Medulla oblongata (tissue), 1 donor: ENCODE results near the gene MSH4.
A peak's percentile ranks its signal among the peaks of the same experiment; 100 is the strongest.
"Not testable (repeated sequence)": the region's sequence is repeated elsewhere in the genome, so short reads cannot be mapped to it uniquely, and the experiment has no call there.

Source experiments
- DNase-seq: peaks from one replicate; pipeline ENCODE4 v3.0.0-alpha.2; 2015; ENCODE audit errors: extremely low spot score

Gene MSH4

DNA sequence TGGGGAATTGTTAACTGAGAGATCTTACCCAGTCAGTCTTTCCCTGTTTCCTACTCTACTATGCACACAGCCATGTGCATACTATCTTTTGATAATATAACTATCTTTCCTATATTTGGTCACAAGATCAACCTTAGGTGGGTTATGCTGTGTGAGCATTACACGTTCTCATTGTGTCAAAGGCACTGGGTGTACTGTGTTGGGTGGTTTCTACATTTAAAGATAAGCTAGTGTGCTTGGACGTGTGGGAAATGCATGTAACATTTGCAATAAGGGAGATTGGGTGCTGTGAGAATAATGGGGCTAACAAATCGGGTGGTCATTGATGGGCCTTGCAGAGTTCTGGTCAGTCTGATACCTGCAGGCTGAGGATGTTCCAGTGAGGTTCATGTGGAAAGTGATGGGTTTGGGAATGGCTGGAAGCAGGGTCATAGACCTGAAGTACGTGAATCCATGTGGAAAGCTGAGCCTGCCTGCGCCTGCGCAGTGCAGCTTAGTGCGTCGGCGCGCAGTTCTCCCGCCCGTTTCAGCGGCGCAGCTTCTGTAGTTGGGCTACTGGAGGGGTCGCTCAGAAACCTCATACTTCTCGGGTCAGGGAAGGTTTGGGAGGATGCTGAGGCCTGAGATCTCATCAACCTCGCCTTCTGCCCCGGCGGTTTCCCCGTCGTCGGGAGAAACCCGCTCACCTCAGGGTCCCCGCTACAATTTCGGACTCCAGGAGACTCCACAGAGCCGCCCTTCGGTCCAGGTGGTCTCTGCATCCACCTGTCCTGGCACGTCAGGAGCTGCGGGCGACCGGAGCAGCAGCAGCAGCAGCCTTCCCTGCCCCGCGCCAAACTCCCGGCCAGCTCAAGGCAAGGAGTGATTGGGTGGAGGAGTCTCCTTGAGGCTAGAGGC, at the start of gene MSH4:
Gene MSH4 (plus strand): TSS at position 507 of the 897 bp plus-strand sequence. CDS start 104 bp downstream, at position 611.
- DNase-seq: no peak

DNA sequence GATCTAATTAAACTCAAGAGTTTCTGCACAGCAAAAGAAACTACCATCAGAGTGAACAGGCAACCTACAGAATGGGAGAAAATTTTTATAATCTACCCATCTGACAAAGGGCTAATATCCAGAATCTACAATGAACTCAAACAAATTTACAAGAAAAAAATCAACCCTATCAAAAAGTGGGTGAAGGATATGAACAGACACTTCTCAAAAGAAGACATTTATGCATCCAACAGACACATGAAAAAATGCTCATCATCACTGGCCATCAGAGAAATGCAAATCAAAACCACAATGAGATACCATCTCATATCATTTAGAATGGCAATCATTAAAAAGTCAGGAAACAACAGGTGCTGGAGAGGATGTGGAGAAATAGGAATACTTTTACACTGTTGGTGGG, 39.5 kb upstream of the MSH4 start:
- not testable (repeated sequence) for DNase-seq

DNA sequence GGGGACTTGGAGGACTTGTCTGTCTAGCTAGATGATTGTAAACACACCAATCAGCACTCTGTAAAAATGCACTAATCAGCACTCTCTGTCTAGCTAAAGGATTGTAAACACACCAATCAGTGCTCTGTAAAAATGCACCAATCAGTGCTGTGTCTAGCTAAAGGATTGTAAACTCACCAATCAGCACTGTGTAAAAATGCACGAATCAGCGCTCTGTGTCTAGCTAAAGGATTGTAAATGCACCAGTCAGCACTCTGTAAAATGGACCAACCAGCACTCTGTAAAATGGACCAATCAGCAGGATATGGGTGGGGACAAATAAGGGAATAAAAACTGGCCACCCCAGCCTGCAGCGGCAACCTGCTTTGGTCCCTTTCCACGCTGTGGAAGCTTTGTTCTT, 38.1 kb upstream of the MSH4 start:
- not testable (repeated sequence) for DNase-seq

DNA sequence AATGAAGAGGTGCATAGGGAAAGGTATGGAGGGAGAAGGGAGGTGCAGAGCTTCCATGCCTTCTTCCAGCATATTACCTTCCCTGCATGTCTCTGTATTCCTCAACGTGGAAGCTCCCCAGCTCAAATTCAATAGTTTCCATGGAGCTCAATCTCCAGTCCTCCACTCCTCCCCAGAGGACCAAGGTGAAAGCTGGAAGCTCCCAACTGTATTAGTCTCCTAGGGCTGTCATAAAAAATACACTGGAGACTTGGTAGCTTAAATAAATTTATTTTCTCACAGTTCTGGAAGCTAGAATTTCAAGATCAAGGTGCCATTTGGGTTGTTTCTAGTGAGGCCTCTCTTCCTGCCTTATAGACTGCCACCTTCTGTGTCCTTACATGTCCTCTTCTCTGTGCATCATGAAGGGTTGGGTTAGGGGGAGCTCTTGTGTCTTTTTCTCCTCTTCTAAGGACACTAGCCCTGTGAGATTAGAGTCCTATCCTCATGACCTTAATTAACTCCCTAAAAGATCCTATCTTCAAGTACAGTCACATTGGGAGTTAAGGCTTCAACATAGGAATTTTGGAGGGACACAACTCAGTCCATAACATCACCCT, 32.5 kb upstream of the MSH4 start:
- no peak for DNase-seq

DNA sequence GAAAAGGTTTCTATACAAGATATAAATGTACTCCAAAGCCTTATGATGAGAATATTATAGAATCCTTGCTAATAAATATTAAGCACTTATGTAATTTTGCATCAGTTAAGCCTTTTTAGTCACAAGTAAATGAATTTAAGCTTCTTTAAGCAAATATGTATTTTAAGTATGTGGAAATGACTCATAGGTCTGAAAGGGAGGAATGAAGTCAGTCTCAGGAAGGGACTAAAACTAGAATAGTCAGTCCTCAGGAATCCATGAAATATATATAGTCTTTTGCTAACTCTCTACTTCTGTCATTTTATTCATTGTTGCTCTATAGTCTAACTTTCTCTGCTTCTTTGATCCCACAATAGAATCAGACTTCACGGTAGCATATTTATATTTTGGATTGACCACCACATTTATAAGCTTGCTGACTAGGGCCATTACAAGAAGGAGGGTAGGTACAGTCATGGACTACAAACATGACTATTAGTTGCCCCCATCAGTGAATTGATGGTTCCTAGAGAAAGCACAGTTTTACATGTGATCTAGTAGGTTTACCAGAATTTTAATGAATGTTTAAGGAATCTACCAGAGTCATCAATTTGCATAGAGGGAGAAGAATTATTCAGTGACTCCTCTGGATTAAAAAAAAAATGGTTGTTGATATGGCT, 30.9 kb upstream of the MSH4 start:
- DNase-seq: no peak

DNA sequence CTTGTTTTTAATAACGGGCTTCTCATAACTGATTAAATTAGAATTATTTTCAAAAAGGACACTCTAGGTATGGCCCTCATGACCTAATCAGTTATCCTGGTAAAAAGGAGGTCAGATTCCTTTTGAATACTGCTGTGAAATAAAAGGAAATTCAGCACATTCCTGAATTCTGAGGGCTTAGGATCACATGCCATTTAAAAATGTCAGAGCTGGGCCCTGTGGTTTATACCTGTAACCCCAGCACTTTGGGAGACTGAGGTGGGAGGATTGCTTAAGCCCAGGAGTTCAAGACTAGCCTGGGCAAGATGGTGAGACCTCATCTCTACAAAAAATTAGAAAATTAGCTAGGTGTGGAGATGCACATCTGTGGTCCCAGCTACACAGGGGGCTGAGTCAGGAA, 28.7 kb upstream of the MSH4 start:
- no peak for DNase-seq

DNA sequence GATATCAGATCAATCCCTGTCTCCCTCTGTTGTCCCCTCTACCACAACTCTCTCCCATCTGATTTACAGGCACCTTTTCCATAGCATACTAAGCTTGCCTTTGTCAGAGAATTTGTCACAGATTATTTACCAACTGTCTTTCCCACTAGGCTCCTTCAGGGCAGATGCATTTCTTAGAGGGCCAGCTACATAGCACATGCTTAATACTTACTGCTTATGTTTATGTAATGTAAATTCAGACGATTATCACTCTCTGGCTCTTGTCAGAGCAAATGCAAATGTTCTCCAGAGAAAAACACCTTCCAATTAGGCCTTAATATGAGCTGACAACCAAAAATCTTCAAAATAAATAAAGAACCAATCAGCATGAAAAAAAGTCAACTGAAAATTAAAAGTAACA, 25.9 kb upstream of the MSH4 start:
- no peak for DNase-seq

DNA sequence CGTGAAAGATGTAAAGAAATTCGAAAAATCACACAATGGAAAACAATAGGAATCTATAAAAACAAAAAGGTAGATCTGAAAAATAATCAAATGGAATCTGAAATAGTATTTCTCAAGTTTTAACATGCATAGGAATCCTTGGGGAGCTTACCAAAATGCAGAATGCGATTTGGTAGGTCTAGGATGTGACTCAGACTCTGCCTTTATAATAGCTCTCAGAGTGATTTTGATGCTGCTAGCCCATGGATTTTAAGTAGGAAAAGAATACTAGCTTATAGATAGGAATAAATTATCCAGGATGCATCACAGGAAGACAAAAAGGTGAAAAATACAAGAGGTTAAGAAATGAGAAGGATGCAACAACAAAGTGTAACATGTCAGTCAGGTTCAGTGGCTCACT, 24.7 kb upstream of the MSH4 start:
- no peak for DNase-seq

DNA sequence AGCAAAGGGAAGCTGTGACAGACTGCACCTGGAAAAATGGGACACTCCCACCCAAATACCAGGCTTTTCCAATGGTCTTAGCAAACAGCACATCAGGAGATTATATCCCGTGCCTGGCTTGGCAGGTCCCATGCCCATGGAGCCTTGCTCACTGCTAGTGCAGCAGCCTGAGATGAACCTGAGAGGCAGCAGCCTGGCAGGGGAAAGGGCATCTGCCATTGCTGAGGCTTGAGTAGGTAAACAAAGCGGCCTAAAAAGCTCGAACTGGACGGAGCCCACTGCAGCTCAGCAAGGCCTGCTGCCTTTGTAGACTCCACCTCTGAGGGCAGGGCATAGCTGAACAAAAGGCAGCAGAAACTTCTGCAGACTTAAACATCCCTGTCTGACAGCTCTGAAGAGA, 18.9 kb upstream of the MSH4 start:
- DNase-seq: not testable (repeated sequence)

DNA sequence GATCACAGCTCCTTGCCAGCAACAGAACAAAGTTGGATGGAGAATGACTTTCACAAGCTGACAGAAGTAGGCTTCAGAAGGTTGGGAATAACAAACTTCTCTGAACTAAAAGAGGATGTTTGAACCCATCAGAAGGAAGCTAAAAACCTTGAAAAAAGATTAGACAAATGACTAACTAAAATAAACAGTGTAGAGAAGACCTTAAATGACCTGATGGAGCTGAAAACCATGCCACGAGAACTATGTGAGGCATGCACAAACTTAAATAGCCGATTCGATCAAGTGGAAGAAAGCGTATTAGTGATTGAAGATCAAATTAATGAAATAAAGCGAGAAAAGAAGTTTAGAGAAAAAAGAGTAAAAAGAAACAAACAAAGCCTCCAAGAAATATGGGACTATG, 18.0 kb upstream of the MSH4 start:
- not testable (repeated sequence) for DNase-seq

DNA sequence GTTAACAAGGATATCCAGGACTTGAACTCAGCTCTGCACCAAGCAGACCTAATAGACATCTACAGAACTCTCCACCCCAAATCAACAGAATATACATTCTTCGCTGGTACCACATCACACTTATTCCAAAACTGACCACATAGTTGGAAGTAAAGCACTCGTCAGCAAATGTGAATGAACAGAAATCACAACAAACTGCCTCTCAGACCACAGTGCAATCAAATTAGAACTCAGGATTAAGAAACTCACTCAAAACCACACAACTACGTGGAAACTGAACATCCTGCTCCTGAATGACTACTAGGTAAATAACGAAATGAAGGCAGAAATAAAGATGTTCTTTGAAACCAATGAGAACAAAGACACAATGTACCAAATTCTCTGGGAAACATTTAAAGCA, 16.5 kb upstream of the MSH4 start:
- not testable (repeated sequence) for DNase-seq

DNA sequence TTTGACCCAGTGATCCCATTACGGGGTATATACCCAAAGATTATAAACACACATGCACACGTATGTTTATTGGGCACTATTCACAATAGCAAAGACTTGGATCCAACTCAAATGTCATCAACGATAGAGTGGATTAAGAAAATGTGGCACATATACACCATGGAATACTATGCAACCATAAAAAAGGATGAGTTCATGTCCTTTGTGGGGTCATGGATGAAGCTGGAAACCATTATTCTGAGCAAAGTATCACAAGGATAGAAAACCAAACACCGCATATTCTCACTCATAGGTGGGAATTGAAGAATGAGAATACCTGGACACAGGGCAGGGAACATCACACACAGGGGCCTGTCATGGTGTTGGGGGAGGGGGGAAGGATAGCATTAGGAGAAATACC, 12.8 kb upstream of the MSH4 start:
- not testable (repeated sequence) for DNase-seq

DNA sequence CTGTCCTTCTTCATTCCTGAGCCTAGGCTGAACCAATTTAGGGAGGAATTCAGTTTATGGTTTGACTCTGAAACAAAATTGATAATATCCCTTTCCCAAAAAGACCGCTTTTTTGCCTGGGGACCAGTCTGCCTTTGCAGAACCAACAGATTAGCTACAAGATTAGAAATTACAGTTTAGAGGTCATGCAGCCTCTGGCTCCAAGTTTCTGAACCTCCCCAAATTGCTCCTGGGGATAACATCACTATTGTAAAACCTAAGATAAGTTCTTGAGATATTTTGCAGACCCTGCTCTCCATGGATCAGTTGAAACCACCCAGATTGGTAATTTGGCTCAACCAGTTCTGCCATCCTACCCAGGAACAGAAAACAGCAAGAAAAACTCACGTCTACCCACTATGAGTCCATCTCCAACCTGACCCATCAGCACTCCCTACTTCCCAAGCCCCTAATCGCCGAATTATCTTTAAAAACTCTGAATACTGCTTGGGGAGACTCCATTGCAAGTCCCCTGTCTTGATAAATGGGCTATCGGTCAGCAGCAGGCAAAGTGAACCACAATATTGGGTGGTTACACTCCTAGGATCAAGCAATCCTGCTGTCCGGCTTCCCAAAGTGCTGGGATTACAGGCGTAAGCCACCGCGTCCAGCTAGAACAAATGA, 11.2 kb upstream of the MSH4 start:
- DNase-seq: no peak

DNA sequence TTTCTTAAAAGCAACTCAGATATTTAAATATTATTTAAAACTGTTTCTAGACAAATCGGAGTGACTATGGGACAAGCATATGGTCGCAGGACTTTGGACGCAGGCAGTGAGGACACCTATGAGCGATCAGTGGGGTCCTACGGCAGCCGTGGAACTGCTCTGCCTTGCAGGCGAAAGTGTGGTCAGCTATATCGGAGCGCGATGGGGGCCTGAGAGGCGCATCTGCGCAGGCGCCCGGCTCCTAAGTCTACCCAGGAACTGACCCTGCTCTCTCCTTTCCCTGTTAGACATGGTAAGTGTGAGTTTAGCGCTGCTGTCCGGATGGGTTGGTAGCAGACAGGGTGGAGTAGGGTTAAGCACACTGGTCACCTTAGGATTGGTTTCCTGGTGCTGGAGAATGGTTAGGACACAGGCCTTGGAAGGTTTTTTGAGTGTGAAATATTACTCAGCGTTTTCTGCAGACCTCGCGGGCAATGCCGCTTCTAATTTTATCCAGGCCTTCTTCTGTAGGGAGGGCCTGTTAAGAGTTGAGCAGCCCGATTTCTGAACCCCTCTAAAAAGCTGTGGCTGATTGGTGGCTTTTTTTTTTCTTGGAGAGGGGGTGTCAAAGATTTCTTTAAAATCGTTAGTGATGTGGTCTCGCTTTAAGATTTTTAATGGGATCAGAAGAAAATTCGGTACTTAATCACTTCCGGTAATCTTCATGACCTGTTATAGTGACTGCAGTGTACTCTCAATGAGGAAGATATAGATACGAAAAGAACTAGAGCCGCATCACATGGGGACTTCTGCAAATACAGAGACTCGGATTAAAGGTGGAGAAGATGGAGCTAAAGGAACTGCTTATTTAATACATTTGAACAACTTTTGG, 10.5 kb upstream of the MSH4 start, which contains the start of gene RABGGTB:
Gene RABGGTB (plus strand): TSS at position 274 of the 871 bp plus-strand sequence. CDS start 16 bp downstream, at position 290.
- peak; percentile 96 for DNase-seq

DNA sequence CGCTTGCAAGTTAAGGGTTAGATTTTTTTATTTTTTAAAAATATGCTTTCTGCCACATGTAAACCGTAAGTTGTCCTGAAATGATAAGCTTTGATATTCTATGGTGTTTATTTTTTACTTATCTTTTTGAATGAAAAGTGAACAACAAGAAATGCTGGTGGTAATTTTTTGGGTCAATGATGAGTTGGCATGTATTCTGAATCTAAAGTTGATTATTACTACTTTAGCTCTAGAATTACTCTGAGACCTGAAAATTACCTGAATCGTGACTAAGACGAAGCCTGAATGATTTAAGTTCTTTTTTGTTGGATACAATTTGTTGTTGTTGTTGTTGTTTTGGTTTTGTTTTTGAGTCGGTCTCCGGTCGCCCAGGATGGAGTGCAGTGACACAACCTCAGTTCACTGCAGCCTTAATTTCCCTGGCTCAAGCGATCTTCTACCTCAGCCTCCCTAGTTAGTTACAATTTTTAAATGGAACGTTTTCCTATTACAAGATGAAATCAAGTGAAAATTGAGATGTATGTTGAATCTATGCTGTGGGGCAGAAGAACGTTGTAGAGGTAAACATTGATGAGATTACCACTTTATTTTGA, 9.7 kb upstream of the MSH4 start:
- DNase-seq: no peak

DNA sequence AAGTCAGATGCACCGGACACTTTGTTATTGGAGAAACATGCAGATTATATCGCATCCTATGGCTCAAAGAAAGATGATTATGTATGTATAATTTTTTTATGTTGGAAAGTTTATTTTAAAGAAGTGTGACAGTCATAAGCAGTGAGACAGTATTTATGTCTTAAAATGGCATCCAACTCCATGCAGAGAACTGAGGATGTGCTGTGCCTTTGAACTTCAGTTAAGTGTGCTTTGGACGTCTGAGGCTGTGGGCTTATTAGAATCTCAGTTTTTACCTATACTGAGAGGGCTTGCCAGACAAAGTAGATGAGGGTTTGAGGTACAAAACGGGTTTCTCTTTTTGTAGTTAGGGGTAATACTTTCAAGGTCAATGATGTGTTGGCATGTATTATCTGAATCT, 9.2 kb upstream of the MSH4 start:
- DNase-seq: no peak

DNA sequence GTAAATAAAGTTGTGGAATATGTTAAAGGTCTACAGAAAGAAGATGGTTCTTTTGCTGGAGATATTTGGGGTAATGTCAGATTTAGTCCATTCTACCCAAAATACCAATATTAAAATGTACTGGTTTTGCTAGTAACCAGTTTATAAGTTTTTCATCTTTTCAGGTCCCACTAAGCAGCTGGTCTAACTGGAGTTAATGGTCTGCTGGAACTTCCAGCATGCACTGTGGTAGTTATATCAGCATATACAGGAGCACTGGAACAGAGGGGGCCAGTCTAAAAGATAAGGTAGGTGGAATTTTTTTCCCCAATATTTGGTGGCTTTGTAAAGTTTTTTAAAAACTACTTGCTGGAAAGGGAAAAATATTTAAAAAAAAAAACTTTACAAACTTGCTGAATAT, 6.7 kb upstream of the MSH4 start:
- DNase-seq: no peak

DNA sequence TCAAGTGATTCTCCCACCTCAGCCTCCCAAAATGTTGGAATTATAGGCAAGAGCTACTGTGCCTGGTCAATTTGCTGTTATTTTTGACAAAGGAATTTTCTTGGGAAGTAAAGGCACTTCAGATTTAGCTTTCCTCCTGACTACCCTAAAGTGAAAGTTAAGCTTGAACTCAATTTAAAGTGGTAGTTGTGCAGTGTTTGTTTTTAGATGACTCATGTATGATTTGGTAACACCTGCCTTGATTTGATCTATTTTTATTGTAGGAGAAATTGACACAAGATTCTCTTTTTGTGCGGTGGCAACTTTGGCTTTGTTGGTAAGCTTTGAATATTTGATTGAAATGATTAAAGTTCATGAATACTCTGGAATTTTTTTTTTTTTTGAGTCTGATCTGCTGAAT, 5.7 kb upstream of the MSH4 start:
- no peak for DNase-seq

DNA sequence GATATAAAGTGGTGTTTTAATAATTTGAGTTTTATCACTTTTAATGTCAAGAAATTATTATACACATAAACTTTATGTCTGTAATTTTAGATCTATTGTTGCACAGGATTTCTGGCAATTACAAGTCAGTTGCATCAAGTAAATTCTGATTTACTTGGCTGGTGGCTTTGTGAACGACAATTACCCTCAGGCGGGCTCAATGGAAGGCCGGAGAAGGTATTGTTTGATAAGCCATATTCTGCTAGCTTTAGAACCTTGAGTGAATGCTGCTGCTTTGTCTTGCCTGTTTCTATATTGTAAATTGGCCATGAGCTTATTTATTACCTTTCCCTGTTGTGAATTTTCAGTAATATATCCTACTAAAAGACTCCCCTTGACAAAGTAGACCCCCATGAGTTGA, 4.6 kb upstream of the MSH4 start:
- no peak for DNase-seq

DNA sequence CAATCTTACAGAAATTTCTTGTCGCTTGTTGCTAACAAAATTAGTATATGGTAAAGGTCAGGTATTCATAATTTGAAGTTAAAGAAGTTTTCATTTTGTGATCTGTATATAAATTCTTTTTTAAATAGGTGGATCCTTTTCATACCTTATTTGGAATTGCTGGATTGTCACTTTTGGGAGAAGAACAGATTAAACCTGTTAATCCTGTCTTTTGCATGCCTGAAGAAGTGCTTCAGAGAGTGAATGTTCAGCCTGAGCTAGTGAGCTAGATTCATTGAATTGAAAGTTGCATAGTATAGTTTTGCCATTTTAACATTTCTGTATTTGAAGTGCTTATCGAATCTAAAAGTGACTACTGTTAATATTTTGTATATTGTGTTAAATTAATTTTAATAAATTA, 2.3 kb upstream of the MSH4 start:
- no peak for DNase-seq

DNA sequence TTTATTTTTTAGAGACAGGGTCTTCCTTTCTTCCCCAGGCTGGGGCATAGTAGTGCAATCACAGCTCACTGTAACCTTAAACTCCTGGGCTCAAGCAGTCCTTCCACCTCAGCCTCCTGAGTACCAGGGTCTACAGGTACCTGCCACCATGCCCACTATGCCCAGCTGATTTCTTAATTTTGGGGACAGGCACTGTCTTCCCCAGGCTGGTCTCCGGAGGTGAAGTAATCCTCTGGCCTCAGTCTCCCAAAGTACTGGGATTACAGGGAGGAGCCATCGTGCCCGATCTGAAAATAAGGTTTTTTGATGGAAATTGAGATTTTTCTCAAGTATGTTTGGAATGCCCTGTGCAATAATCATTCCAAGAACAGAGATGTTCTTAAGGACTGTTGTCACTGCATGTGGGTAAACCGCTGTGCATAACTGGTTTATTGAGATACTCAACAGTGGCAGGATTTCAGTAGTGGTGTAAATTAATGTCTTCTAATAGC, 934 bp upstream of the MSH4 start:
- no peak for DNase-seq
